HL-60/S4 treated with phorbol 12-myristate 13-acetate at 8.2 ng/mL for 4 days and 3 days (cell line): ENCODE results near the gene COL27A1.

Experiments used
- in situ Hi-C: fragments of 300-500 bp; cut with MboI; formaldehyde crosslinking; loops from 2 replicates; pipeline ENCODE4 v1.15.0; 2022; ENCODE audit warnings: low sequenced_read_pairs

COL27A1 gene

DNA sequence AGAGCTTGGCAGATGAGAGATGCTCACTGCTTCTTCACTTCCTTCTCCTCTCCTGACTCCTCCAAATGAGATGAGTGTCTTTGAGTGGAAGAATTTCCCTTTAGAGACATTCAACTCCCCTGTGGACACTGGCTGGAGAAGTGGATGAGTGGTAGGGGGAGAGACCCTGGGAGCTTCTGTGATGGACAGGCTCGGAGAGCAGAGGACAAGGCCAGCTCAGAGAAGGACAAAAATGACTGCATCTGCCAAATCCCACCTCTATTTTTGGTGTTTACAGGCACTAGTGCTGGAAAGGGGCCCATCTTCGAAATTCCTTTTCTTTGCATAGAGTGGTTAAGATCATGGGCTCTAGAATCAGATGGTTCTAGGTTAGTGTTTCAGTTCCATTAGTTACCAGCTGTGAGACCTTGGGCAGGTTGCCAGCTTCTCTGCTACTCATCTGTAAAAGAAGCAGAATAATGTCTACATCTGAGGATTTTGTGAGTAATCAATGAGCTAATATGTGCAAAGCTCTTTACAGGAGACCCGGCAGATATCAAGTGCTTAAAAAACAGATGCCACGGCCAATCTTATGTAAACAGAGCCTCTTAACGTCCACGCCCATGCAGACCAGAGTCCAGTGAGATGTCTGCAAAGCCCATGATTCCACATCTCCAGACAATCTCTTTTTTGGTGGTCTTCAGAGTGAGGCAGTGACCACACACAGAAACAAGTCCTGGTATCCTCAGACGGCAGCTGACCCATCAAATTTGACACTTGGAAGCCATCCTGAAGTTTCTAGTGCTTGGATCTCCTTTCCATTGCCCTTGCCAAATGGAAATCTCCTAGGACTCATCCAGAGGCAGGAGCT, 13.6 kb upstream of the COL27A1 start:
- in situ Hi-C loops, result no loop called here

DNA sequence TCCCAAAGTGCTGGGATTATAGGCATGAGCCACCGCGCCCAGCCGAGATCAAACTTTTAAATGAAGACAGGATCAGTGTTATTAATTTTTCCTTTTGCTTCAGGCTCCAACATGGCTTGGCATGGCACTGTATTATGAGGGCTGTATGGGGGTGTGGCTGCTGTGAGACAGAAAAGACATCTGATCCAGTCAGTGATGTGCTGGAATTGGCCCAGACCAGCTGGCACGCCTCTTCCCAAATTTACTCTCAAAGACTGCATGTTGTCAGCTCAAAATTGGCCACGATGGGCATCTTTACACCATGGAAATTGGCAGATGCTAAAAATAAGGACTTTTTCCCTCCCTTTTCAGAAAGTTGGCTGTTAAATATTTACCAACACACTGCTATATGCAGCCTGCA, 12.1 kb upstream of the COL27A1 start:
- in situ Hi-C loops, result no loop called here

DNA sequence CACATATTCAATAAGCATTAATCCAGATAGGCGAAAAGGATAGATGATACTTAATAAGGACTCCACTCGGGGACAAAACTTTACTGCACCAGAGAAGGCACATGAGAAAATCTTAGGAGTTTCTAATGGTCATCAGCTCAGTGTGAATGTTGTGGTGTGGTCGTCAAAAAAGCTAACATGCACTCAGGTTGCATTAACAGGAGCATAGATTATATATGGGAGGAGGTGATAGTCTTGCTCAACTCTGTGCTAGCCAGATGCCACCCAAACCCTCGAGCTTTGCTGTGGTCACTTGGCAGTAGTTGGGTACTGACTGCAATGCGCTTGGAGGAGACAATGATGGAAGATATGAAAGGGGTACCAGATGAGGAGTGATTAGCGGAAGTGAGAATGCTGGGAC, 8.6 kb upstream of the COL27A1 start:
- in situ Hi-C loops, result no loop called here

DNA sequence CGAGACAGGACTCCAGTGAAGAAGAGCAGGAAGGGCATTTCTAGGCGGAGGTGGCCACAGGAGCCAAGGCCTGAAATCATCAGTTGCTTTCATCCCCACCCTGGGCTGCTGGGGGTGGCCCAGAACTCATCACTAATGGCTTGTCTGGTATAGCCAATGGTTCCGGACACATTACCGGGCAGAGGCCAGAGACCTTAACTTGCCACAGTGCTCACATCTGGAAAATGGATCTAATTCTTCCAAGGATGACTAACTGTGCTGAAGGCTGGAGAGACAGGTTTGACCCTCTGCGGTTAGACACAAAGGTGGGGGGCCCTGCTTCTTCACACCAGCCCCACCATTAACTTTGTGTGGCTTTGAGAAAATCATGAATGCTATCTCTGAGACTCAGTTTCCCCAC, 6.2 kb upstream of the COL27A1 start:
- in situ Hi-C loops, result no loop called here

DNA sequence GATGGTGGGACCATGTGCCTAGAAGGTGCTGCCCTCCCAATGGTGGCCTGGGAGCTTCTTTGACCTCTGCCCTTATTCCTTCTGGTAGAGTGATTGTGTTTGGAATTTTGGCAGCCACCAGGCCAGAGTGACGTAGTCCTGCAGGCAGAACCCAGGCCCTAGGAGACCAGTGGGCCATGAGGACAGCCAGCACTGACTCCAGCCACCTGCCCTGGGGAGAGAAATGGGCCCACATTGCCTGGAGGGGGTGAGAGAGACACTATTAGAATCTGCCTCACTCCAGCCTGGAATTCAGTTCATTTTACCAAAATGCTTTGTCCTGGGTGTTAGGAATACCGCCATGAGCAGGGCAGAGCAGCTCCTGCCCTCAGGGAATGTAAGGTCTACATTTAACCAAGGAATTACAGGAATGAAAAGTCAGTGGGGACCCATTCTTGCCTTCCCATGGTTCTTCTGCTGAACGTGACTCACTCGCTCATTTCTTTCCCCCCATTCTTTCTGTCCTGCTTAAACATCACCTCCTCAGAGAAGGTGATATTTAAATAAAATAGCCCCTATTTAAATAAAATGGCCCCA, 5.5 kb upstream of the COL27A1 start:
- in situ Hi-C loops, result no loop called here

DNA sequence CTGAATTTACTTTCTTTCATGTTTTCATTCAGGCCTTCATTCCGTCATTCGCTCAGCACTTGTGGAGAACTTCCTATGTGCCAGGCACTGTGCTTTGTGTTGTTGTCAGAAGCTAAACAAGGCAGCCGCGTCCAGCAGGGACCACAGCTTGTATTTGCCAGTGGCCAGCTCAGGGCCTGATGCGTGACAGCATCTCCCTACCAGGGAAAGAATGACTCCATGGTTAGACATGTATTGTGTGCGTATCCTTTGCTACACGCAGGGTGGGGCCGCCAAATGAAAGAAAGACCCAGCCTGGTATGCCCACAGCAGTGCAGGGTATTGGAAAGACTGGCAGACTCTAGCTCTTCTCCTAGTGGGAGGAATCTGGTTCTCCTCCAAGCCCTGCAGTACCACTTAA, 4.7 kb upstream of the COL27A1 start:
- in situ Hi-C loops, result no loop called here

DNA sequence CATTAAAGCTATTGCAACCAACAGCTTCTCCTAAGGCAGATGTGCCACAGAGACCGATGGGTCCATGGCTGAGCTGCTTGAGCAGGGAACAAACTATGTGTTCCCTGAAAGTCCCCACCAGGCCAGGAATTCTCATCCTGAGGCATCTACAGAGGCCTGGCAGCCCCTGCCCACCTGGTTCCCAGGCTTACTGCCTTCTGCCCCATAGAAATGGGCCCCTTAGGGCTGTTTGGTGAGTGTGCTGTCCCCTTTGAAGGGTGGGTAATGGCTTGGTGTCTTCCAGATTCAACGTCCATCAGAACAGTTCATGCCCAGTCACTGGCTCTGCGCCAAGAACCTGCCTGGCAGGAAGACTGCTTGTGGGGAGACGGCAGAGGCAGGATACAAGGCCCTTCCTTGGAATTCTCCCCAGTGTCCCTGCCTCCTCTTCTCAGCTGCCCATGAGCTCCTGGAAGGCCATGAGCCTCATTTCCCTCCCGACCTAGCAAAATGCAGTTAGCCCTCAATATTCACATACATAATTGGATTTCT, 3.8 kb upstream of the COL27A1 start:
- in situ Hi-C loops, result no loop called here

DNA sequence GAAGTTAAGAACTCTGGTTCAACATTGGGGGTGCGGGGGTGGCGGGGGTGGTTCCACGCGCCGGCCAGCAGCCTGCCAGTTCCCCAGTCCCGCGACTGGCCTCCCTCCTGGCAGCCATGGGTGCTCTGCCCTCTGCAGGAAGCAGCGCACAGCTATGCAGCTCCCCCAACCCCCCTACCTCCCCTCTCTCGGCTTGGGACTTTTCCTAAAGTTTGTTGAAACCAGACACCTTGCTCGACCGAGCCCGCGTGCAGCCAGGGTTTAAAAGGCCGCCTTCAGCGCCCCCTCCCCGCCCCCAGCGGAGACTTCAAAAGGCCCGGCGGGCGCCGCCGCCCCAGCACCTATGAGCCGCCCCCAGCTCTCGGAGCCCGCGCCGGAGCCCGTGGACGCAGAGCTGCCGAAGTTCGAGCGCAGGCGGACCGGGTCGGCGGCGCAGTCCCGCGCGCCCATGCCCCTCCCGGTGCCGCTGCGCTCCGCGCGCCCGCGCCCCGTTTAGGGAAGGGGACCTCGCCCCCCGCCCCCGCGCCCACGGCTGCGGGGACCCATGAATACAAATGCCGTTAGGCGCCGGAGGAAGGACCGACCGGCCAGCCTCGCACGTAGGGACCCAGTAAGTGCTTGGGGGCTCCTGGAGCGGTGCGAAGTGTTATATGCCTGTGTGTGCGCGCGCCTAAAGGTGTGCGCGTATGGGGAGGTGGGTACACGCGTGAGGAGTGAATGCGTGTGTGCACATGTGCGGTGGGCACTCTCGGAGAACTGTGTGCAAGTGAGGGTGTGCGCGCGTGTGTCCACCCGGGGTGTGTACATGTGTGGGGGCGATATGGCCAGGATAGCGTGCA, 1.4 kb upstream of the COL27A1 start:
- in situ Hi-C loops, result no loop called here

DNA sequence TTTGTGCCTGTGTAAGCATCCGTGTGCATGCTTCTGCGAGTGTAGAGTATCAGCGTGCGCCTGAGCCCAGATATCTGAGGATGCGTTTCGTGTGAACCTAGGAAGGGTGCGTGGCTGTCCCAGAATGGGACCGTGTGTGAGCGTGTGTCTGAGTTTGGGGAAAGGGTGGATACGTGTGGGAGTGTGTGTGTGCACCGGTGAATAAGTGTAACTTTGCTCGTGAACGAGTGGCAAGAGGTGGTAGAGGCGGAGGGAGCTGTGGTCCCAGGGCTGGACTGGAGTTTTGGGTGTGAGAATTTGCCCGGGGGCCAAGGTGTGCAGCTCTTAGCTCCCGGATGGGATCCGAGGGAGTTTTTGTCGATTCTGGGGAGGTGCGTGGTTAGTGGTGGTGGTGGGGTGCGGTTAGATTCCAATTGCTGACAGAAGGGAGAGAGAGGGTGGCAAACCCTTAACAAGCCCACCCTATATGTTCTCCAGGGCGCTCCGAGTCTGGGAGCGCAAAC, 686 bp upstream of the COL27A1 start:
- in situ Hi-C loops, result no loop called here

DNA sequence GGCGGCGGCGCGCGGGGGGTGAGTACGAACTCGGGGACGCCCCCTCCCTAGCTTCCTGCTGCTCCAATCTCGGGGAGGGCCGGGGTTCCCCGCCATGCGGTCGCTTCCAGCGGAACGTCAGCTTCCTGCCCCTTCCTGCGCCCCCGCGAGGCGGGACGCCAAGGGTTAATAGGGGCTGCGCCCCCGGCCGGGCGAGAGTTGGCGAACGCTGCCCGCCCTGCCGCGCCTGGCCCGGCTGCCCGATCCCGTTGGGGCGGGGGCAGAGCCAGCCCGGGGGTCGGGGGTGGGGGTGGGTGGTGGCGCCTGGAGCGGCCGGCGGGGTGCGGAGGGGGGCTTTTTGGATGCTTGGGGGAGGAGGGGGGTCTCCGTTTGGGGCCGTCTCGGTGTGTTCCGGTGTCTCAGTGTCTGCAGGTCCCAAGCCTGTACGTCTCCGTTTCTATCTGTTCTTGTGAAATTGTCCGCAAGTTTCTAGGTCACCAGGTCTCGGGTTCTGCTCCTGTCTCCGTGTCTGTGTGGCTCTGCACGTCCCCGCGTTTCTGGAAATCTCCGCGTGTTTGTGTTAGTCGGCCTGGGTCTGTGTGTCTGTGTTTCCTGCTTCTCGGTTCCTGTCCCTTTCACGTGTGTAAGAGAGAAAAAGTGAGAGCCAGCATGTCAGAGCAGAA, 789 bp downstream of the COL27A1 start:
- in situ Hi-C loops, result no loop called here

DNA sequence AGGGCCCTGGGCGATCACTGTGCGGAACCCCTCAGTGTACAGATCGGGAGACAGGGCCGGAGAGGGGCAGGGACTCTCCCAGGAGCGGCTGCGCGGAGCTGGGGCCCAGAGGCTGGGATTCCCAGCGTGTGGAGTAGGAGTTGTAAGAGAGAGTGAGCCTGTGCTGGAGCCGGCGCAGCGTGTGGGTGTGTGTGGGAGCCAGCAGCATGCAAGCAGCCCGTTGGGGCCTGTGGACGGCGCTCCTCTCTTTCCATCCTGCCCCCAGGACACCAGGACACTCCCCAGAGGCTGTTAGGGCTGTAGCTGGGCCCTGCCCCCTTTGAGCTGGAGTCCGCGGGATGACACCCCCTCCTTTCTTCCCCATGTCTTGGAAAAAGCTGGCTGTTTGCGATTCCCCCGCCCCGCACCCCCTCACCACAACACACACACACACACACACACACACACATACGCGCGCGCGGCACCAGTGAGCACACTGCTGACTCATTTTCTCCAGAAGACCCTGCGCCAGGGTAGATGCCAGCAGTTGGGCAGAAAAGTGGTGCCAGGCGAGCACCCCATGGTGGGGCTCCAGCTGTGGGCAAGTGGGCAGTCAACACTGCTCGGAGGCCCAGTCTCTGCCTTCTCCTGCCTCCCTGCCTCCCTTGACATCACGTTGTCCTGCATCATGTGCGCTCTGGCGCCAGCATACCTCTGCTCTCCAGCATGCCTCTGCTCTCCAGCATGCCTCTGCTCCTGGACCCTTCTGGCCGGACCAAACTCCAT, 1.5 kb downstream of the COL27A1 start:
- in situ Hi-C loops, result no loop called here

DNA sequence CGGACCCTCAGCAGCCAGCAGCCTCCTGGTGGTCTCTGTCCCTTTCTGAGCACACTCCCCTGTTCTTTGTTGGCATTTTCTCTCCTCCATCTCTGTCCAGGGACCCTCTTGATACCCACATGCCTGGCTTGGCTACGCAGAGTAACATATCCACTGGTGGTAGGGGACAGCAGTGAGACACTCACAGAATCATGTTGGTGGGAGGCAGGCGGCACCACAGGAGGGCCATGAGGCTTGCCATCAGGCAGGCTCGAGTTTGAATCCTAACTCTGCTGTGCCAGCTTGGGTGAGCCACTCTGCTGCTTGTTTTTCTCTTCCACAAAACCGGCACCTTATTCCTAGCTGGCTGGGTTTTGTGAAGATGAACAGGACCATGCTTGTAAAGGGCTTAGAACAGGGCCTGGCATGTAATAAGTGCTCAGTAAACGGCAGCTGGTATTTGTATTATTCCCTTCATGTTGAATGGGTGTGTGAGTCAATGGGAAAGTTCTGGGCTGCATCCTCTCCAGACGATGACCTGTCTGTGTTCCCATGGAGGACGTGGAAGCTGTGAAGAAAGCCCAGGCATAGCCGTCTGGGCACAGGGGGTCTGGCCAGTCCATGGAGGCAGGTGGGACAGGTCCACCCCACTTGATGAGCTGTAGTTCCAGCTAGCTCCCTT, 2.3 kb downstream of the COL27A1 start:
- in situ Hi-C loops, result no loop called here

DNA sequence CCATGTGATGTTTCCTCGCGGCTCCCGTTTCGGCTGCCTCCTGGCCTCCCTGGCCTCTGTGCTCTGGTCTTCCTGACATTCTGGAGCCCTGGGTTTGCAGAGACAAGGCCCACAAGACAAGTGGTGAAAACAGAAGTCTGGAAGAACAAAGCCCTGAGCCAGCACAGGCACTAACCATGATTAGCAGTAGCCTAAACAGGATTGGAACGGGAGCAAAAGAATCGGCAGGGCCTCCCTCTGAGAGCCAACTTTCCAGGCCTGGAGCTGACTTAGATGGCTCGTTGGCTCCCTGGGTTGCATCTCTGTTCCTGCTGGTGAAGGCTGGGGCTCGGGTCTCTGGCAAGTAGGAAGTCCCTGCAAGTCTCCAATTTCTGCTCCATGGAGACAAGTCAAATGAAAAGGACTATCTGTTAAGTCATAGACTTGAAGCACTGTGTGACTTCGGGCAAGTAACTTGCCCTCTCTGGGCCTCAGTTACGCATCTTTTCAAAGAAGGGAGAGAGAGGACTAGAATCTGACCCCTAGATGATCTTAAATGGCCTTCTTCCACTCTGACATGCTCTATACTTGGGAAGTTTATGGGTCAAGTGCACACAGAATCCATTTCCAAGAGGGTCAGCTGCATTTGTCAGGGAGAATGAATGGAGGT, 3.3 kb downstream of the COL27A1 start:
- in situ Hi-C loops, result no loop called here

DNA sequence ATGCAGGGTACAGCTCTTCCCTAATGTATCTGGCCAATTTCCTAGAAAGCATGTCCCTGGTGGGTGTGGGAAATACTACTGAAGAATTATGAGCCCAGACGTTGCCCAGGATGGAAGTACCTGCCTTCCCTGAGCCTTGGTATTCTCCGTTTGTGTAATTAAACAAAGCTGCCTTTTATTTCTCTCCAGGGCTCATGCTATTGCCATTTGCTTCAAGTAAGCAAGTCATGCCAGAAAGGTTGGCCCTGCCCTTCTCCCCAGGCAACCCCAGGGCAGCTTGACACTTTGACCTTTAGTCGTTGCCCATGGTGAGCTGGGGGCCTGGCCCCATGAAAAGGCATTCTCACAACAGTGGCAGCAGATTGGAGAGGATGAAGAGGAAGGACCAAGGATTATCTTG, 4.4 kb downstream of the COL27A1 start:
- in situ Hi-C loops, result no loop called here

DNA sequence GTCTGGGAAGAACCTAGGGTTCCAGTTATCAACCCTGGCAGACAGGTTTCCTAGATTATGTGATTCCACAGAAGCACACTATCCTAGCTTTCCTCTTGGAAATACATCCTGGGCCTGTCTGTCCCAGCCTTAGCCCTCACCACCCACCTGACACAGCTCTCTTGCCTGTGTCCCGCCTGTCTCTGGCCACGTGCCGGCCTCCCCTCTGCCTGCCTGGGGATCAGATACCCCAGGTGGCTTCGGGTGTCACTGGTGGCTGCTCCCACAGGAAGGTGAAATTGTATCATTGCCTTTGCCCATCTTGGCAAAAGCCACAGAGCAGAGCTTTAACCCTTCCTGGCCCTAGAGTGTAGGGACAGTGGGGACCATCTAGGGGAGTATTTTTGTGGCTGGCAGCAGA, 6.2 kb downstream of the COL27A1 start:
- in situ Hi-C loops, result no loop called here

DNA sequence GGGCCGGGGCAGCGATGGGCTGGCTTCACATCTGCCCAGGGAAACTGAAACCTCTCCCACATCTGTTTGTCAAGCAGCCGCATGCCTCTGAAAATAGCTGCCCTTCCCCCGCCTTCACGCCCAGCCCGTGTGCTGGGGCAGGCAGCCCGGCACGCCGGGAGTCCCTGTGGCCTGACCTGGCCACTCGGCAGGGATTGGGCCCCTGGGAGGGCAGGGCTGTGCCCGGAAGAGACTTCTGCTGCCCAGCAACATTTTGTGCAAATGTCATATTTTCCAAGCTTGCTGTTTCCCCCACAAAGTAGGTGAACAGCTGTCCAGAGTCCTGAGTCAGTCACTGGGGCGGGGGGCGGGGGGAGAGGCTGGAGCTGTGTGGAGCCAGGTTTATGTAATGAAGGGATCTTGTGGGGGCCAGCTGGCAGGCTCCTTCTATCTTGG, 8.2 kb downstream of the COL27A1 start:
- in situ Hi-C loops, result no loop called here

DNA sequence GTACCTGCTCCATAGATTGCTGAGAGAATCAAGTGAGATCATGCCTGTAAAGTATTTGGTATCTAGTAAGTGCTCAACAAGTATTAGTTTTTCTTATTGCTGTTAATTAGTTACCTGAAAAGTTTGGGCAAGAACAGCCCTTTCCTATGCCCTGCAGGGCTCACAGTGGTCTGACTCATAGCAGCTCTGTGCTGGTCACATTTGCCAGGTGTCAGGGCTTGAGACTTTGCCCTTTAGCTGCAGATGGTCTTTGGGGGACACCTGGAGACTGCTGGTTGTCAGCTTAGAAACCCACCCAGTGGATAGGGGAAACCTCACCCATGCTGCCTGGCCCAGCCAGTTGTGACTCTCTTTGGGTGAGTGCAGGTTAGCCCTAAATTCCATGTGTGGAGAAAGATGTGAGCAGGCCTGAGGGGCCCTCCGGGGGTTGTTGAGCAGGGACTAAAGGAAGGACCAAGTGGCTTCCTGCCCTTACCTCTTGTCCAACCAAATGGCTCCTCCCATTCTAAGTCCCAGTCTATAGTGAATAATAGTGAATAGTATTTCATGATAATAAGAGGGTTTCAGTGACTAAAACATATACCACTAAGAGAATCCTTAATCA, 9.0 kb downstream of the COL27A1 start:
- in situ Hi-C loops, result no loop called here

DNA sequence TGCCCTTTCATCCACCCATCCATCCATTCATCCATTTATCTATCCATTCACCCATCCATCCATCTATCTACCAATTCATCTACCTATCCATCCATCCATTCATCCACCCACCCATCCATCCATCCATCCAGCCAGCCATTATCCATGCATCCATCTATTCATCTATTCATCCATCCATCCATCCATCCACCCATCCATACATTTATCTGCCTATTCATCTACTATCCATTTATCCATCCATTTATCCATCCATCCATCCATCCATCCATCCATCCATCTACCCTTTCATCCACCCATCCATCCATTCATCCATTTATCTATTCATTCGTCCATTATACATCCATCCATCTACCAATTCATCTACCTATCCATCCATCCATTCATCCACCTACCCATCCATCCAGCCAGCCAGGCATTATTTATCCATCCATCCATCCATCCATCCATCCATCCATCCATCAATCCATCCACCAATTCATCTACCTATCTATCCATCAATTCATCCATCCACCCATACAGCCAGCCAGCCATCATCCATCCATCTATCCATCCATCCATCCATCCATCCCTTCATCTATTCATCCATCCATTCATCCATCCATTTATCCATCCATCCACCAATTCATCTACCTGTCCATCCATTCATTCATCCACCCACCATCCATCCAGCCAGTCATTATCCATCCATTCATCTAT, 10.2 kb downstream of the COL27A1 start:
- in situ Hi-C loops, result no loop called here
